Measurements from ENCODE around the gene EPB41L3.

The EPB41L3 gene

GRCh38 chr18:5451150-5451549 lies 92.6 kb downstream of the EPB41L3 start:
- TF ChIP-seq CTCF (IDR thresholded peaks at IDR 0.05; ENCODE audit: low read depth, low read length, missing control alignments) = no peak
- no peak overlapping the region for H3K4me3 ChIP-seq (replicated peaks; ENCODE audit: low read depth, low read length)
- no peak for DNase-seq (ENCODE audit: extremely low read depth, low read depth)

- no peak for TF ChIP-seq CTCF (IDR thresholded peaks at IDR 0.05; ENCODE audit: low read depth, low read length, missing control alignments)
- no peak overlapping the region for H3K4me3 ChIP-seq (replicated peaks; ENCODE audit: low read depth, low read length)
Measured at GRCh38 chr18:5449858-5450509, 93.8 kb downstream of the EPB41L3 start.

GRCh38 chr18:5447442-5447841 lies 96.4 kb downstream of the EPB41L3 start:
- H3K4me3 ChIP-seq (replicated peaks; ENCODE audit: low read depth, low read length) = no peak overlapping the region
- no peak for DNase-seq (ENCODE audit: extremely low read depth, low read depth)
- no peak for TF ChIP-seq CTCF (IDR thresholded peaks at IDR 0.05; ENCODE audit: low read depth, low read length, missing control alignments)

More at GRCh38 chr18:5449858-5450509, 93.8 kb downstream of the EPB41L3 start:
- no peak for DNase-seq (ENCODE audit: extremely low read depth, low read depth)

GRCh38 chr18:5444847-5445246 lies 99.0 kb downstream of the EPB41L3 start:
- TF ChIP-seq CTCF (IDR thresholded peaks at IDR 0.05; ENCODE audit: low read depth, low read length, missing control alignments) = no peak
- H3K4me3 ChIP-seq (replicated peaks; ENCODE audit: low read depth, low read length) = no peak overlapping the region
- DNase-seq (ENCODE audit: extremely low read depth, low read depth) = no peak

- TF ChIP-seq CTCF (IDR thresholded peaks at IDR 0.05; ENCODE audit: low read depth, low read length, missing control alignments) = no peak
- no peak for DNase-seq (ENCODE audit: extremely low read depth, low read depth)
- no peak overlapping the region for H3K4me3 ChIP-seq (replicated peaks; ENCODE audit: low read depth, low read length)
Measured at GRCh38 chr18:5444269-5444668, 99.5 kb downstream of the EPB41L3 start.

GRCh38 chr18:5439986-5440696 lies 103.7 kb downstream of the EPB41L3 start:
- no peak for DNase-seq (ENCODE audit: extremely low read depth, low read depth)
- TF ChIP-seq CTCF (IDR thresholded peaks at IDR 0.05; ENCODE audit: low read depth, low read length, missing control alignments) = no peak
- no peak overlapping the region for H3K4me3 ChIP-seq (replicated peaks; ENCODE audit: low read depth, low read length)

All from HFF-Myc (cell line).